HG03060 (cell line): ENCODE measurements around the gene DHRS1.
"Not testable (repeated sequence)": the region's sequence is repeated elsewhere in the genome, so short reads cannot be mapped to it uniquely, and the experiment has no call there.

Source experiments
- ATAC-seq: cut with Tn5 transposase; IDR thresholded peaks from one replicate; pipeline ENCODE4 v1.9.1; 2021; ENCODE audit warnings: low read depth, moderate number of reproducible peaks; ENCODE audit not compliant: unreplicated experiment

Gene DHRS1

DNA sequence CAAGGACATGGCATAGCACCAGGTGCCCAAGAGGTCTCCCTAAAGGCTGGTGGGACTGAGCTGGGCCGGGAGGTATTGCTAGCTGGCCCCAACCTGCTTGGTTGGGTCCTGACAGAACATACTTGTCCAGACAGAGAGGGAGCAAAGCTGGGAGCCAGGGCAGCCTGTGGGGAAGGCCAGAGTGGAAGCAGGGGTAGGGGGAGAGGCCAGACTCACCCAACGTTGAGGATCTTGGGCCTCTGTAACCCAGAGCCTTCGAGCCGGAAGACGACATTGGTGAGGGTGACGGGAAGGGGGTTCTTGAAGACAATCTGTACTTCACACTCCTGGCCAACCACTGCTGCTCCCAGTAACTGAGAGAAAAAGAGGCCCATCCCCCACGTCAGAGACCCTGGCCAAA, 45.6 kb downstream of the DHRS1 start:
- ATAC-seq = no peak

DNA sequence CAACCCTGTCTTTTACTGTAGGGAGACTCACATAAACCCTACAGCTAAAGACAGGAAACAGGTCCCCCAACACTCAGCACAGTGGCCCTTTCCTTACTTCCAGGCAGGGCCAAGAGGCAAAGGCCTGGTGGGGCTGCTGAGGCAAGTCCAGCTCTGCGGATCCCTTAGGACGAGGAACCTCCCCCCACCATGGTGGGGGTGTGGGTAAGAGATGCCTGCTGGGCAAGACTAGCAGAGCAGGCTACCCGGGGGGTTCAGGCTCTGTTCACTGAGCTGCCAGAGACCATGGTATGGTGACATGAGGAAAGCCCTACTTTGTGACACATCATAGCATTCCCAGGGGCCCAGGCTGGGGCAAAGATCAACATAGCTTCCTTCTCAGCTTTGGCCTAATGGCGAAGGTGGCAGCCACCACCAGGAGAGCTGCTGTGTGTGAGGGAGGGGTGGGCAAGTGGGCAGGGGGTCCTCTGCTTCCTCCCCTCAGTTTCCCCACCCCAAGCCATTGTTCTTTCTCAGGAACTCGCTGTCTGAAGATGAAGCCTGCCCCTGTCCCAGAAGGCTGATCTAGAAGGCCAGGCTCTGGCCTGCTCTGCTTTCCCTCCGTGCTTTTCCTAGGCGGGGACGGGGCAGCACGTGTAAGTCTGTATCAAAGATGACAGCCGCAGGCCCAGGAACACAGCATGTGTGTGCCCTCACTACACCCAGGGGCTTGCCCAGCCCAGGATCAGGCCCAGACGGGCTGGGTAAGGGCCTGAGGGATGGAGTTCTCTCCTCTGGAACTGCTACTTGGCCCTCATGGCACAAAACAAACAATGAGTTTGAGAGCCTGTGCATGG, 47.1 kb downstream of the DHRS1 start:
- no peak for ATAC-seq

DNA sequence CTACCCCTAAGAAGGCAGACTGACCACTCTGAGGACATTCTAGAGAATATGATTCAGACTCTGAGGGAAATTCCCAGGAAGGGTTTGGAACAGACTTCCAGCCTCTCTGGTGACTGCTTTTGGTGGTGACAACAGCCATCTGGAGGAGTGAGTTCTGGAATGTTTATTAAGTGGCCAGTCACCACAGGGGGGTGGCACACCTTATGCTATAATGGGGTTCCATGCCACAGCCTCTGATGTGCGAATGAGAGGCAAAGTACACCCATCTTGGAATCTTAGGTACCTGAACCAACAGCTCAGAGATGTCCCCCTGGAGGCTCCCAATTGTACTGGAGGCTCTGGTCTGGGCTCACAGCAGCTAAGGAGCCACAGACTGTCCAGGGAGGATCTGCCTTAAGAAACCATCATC, 47.7 kb downstream of the DHRS1 start:
- ATAC-seq = no peak

DNA sequence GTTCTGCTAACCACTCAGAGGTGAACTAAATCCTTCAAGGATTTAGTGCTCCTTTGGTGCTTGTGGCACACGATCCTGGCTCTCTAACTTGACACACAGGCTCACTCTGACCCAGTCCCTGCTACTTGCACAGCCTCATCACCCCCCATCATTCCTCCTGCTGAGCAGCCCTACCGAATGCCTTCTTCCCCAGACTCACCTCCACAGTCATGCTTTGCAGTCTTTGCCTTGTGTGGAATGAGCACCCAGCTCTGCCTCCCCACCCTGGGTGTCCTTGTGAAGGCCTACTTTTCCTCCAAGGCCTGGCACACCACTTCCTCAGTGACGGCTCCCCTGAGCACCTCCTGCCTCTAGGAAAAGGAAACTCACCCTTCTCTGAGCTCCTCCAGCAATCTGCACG, 49.2 kb downstream of the DHRS1 start:
- ATAC-seq = no peak

DNA sequence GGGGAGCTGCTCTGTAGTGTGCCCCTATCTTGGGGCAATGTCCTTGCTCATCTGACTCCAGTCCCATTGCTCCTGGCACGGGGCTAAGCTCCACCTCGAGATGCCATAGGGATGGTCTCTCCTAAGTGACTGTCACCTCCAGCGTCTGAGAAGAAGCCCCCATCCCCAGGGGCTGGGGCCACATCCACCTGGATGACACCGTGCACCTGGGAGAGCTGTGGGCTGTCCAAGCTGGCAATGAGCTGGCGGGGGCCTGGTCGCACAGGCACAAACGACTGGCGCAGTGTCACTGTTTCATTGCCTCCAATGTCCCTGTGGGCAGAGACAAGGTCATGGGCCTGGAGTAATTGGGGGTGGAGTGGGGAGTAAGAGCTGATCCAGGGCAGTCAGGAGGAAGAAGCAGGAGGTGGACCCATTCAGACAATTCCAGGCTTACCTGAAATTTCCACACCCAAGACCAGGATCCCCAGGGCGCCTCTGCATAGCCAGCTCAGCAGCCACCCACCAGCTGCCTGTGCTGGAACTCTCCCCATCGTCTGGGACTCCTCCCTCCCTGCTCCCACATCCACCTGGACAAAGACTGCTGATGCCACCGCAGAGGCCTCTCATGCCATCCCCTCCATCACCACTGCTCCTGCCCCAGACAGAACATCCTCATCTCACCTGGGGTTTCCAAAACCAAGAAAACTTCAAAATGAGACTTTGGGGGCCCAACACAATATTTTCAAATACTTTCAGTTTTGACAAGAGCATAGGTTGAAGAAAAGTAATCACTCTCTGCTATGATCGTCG, 50.2 kb downstream of the DHRS1 start:
- ATAC-seq = no peak

DNA sequence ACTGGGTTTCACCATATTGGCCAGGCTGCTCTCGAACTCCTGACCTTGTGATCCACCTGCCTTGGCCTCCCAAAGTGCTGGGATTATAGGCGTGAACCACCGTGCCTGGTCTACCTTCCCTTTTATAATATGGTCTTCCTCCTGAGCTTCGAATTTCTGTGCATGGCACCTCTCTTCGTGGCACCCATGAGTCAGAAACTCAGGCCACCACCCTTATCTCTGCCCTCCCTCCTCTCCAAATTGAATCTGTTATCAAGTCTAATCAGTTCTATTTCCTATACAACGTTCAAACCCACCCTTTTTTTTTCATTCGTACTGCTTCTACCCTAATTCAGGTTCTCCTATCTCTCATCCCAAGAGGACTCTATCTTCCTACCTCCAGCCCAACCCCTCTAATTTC, 52.2 kb downstream of the DHRS1 start:
- ATAC-seq = no peak

DNA sequence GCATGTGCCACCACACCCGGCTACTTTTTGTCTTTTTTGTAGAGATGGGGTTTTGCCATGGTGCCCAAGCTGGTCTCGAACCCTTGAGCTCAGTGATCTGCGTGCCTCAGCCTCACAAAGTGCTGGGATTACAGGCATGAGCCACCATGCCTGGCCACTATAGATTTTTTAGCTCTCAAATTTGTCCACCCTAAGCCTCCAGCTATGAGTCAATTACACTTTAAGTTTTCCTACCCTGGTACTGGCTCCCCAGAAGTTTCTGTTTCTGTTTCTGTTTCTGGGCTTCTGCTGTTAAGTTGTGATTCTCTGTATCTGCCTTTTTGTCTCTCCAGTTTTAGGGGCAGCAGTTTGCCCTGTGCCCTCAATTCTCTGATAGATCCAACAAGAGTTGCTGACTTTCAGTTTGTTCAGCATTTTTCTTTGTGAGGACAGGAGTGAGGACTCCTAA, 52.8 kb downstream of the DHRS1 start:
- ATAC-seq = no peak

DNA sequence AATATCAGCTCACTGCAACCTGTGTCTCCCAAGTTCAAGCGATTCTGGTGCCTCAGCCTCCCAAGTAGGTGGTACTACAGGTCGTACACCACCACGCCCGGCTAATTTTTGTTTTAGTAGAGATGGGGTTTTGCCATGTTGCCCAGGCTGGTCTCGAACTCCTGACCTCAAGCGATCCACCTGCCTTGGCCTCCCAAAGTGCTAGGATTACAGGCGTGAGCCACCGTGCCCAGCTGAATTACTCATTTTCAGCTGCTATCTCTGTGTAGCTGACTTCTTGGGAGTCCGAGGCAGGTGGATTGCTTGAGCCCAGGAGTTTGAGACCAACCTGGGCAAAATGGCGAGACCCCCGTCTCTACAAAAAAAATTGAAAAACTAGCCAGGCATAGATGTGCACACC, 54.2 kb downstream of the DHRS1 start:
- ATAC-seq = not testable (repeated sequence)

DNA sequence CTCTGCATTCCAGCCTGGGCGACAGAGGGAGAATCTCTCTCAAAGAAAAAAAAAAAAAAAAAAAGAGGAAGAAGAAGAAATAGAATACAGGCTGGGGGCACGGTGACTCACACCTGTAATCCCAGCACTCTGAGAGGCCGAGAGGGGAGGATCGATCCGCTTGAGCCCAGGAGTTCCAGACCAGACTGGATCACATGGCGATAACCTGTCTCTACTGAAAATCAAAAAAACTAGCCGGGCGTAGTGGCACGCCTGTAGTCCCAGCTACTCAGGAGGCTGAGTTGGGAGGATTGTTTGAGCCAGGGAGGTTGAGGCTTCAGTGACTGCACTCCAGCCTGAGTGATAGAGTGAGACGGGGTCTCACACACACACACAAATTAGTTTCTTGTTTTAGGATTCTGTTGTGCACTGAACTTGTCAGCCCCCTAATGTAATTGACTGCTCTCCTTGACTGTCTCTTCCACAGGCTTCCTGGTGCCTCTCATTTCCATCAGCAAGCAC, 56.2 kb downstream of the DHRS1 start:
- no peak for ATAC-seq

DNA sequence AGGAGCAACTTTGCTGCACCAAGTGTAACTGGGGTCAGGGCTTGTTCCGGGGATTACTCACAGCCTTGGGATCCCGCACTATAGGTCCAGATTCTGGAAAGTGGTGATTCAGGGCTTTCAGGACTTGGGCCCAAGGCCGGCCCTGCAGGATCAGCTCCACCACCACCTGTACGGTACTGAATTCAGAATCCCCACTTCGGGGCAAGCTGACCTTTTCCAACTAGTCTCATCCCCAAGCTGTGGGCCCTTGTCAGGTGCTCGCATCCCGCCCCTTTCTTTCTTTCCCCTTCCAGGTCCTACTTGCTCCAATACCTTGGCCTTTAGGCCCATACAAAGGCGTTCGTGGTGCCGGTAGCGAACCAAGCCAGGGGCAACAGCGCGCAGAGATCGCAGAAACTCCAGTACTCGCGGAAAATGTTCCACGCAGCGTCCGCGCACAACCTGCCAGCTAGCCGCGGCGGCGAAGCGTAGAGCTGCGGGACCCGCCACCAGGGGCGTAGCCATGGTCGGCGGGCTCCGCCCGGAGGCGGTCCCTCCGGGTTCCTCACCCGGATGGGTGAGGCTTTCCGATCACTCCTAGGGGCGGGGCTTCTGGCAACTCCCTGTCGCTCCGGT, 57.6 kb downstream of the DHRS1 start:
- ATAC-seq = peak; percentile 49
